Ovary (tissue), 3 donors: ENCODE data around the gene SLC30A10.
"Not testable (repeated sequence)": the region's sequence is repeated elsewhere in the genome, so short reads cannot be mapped to it uniquely, and the experiment has no call there.

Experiments
- EP300 ChIP-seq: sonication (generic); formaldehyde crosslinking; IDR thresholded peaks from one replicate; pipeline ENCODE4 v1.6.1; 2017; ENCODE audit warnings: antibody characterized with exemption
- TF ChIP-seq, protein P1 (sequence below), 3 donors: fragments of 450-650 bp in 2 of 3; fragments of 200-600 bp in 1 of 3; IDR thresholded peaks; one replicate each; pipeline versions ENCODE4 v1.5.1 to v1.8.0; 2016 to 2022; ENCODE audit warnings: antibody characterized with exemption in 3 of 3, mild to moderate bottlenecking in 1 of 3
- donor health status: DM: no; HTN: no; CAD: no.

DNA sequence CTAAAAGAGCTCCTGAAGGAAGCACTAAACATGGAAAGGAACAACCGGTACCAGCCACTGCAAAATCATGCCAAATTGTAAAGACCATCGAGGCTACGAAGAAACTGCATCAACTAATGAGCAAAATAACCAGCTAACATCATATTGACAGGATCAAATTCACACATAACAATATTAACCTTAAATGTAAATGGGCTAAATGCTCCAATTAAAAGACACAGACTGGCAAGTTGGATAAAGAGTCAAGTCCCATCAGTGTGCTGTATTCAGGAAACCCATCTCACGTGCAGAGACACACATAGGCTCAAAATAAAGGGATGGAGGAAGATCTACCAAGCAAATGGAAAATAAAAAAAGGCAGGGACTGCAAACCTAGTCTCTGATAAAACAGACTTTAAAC is 39.7 kb downstream of the SLC30A10 start:
- not testable (repeated sequence) for TF ChIP-seq EP300
- TF ChIP-seq, protein P1, sequence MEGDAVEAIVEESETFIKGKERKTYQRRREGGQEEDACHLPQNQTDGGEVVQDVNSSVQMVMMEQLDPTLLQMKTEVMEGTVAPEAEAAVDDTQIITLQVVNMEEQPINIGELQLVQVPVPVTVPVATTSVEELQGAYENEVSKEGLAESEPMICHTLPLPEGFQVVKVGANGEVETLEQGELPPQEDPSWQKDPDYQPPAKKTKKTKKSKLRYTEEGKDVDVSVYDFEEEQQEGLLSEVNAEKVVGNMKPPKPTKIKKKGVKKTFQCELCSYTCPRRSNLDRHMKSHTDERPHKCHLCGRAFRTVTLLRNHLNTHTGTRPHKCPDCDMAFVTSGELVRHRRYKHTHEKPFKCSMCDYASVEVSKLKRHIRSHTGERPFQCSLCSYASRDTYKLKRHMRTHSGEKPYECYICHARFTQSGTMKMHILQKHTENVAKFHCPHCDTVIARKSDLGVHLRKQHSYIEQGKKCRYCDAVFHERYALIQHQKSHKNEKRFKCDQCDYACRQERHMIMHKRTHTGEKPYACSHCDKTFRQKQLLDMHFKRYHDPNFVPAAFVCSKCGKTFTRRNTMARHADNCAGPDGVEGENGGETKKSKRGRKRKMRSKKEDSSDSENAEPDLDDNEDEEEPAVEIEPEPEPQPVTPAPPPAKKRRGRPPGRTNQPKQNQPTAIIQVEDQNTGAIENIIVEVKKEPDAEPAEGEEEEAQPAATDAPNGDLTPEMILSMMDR (IDR thresholded peaks at IDR 0.05): not testable (repeated sequence)
